GM23338 (cell line): ENCODE measurements around the gene CEP192.

ENCODE experiments used
- CREB1 ChIP-seq: fragments of 250-450 bp; sonication (Bioruptor Pico); IDR thresholded peaks from 2 replicates; pipeline ENCODE4 v1.5.0; 2020; ENCODE audit warnings: low read depth, mild to moderate bottlenecking, moderate library complexity
- EZH2 ChIP-seq: fragments of 200-600 bp; sonication (generic); IDR thresholded peaks from one replicate; pipeline ENCODE4 v1.8.0; 2017; ENCODE audit warnings: antibody characterized with exemption, mild to moderate bottlenecking, low read depth; ENCODE audit not compliant: unreplicated experiment
- EZH2phosphoT487 ChIP-seq: fragments of 200-600 bp; sonication (generic); IDR thresholded peaks from one replicate; pipeline ENCODE4 v1.8.1; 2018; ENCODE audit warnings: antibody characterized with exemption; ENCODE audit not compliant: unreplicated experiment
- JUNB ChIP-seq: IDR thresholded peaks from one replicate; pipeline ENCODE4 v1.6.1; 2016; ENCODE audit warnings: antibody characterized with exemption; ENCODE audit not compliant: unreplicated experiment
- NANOG ChIP-seq: IDR thresholded peaks from 2 replicates; pipeline ENCODE4 v1.6.1; 2016; ENCODE audit warnings: antibody characterized with exemption, borderline replicate concordance
- POLR2AphosphoS5 ChIP-seq: IDR thresholded peaks from 2 replicates; pipeline ENCODE4 v1.6.1; 2016; ENCODE audit warnings: antibody characterized with exemption, low read depth
- REST ChIP-seq: IDR thresholded peaks from one replicate; pipeline ENCODE4 v1.6.1; 2018; ENCODE audit warnings: antibody characterized with exemption; ENCODE audit not compliant: unreplicated experiment
- STAT1 ChIP-seq: IDR thresholded peaks from one replicate; pipeline ENCODE4 v1.6.1; 2016; ENCODE audit warnings: antibody characterized with exemption; ENCODE audit not compliant: unreplicated experiment
- TF ChIP-seq, protein P1 (sequence below), 2 experiments: fragments of 200-600 bp in 1 of 2; sonication (generic) in 1 of 2; conservative IDR thresholded peaks; 2 replicates each; pipeline versions ENCODE4 v1.5.1 to v1.6.1; 2016 to 2017; ENCODE audit warnings: antibody characterized with exemption in 2 of 2, low read depth in 2 of 2, mild to moderate bottlenecking in 2 of 2, moderate library complexity in 1 of 2

GRCh38 chr18:12976305-12976704, 14.9 kb upstream of the CEP192 start:
- TF ChIP-seq EZH2, result no peak
- TF ChIP-seq, protein P1, sequence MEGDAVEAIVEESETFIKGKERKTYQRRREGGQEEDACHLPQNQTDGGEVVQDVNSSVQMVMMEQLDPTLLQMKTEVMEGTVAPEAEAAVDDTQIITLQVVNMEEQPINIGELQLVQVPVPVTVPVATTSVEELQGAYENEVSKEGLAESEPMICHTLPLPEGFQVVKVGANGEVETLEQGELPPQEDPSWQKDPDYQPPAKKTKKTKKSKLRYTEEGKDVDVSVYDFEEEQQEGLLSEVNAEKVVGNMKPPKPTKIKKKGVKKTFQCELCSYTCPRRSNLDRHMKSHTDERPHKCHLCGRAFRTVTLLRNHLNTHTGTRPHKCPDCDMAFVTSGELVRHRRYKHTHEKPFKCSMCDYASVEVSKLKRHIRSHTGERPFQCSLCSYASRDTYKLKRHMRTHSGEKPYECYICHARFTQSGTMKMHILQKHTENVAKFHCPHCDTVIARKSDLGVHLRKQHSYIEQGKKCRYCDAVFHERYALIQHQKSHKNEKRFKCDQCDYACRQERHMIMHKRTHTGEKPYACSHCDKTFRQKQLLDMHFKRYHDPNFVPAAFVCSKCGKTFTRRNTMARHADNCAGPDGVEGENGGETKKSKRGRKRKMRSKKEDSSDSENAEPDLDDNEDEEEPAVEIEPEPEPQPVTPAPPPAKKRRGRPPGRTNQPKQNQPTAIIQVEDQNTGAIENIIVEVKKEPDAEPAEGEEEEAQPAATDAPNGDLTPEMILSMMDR (conservative IDR thresholded peaks at IDR 0.05; ENCODE audit: low read depth in 2 of 2), result no peak
- no peak for TF ChIP-seq POLR2AphosphoS5
- no peak for TF ChIP-seq JUNB
- TF ChIP-seq NANOG, result no peak
- TF ChIP-seq REST, result no peak
- TF ChIP-seq EZH2phosphoT487, result no peak
- no peak for TF ChIP-seq CREB1 (CRISPR knock-in tag)
- no peak for TF ChIP-seq STAT1
